Hepatocyte (in vitro differentiated cells): ENCODE measurements around the gene ZNF648.

Source experiments
- EZH2 ChIP-seq: fragments of 200-600 bp; sonication (generic); IDR thresholded peaks from 2 replicates; pipeline ENCODE4 v1.6.1; 2016; ENCODE audit warnings: antibody characterized with exemption, mild to moderate bottlenecking, borderline replicate concordance
- TF ChIP-seq, protein P1 (sequence below): fragments of 200-600 bp; sonication (generic); IDR thresholded peaks from 2 replicates; pipeline ENCODE4 v1.5.1; 2016; ENCODE audit warnings: antibody characterized with exemption, mild to moderate bottlenecking; ENCODE audit not compliant: poor library complexity

DNA sequence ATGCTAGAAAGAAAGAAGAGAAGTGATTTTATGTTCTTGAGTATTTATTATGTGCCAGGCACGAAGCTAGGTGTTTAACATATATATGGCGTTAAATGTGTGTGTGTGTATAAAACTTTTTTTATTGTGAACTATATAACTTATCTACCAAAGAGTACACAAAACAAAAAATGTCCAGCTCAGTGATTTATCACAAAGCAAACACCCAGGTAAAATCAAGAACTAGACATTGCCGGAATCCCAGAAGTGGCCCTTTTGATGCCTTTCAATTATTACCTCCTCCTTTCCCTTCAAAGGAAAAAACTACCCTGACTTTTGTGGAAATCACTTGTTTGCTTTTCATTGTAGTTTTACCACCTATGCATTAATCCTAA lies 40.5 kb upstream of the ZNF648 start:
- TF ChIP-seq, protein P1, sequence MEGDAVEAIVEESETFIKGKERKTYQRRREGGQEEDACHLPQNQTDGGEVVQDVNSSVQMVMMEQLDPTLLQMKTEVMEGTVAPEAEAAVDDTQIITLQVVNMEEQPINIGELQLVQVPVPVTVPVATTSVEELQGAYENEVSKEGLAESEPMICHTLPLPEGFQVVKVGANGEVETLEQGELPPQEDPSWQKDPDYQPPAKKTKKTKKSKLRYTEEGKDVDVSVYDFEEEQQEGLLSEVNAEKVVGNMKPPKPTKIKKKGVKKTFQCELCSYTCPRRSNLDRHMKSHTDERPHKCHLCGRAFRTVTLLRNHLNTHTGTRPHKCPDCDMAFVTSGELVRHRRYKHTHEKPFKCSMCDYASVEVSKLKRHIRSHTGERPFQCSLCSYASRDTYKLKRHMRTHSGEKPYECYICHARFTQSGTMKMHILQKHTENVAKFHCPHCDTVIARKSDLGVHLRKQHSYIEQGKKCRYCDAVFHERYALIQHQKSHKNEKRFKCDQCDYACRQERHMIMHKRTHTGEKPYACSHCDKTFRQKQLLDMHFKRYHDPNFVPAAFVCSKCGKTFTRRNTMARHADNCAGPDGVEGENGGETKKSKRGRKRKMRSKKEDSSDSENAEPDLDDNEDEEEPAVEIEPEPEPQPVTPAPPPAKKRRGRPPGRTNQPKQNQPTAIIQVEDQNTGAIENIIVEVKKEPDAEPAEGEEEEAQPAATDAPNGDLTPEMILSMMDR: no peak
- no peak for TF ChIP-seq EZH2
